HepG2 (cell line): Measurements from ENCODE around the gene CFAP46. TPM values are rescaled to one million over a fixed set of nuclear protein-coding genes. Genes with fewer than 3 reads are reported as not detected.

Experiments
- ATAC-seq: fragments of 200-7000 bp; cut with Tn5 transposase; 3 replicates; pipeline ENCODE4 v1.9.1; 2020; ENCODE audit warnings: mild to moderate bottlenecking, moderate library complexity
- BruUV-seq: library from RNA; stranded (reverse); fragments of 400-500 nt; replicated peaks from 2 replicates; lab custom pipeline; 2021; lab: Mats Ljungman, UMichigan
- CTCF ChIA-PET: fragments of 300-600 bp; formaldehyde crosslinking; extraction: SDS; loops from one replicate; lab custom pipeline; 2021; ENCODE audit warnings: low total read pairs, inconsistent platforms, low intra/inter-chr PET ratio; lab: Yijun Ruan, JAX
- POLR2A ChIA-PET: fragments of 350-600 bp; sonication (Branson Sonifier 250); formaldehyde crosslinking; loops from one replicate; lab custom pipeline; 2020; ENCODE audit warnings: antibody characterized with exemption, inconsistent platforms; lab: Yijun Ruan, JAX
- DNase-seq: peaks from one replicate; pipeline ENCODE4 v3.0.0-alpha.2; 2015; ENCODE audit warnings: low spot score
- FAIRE-seq: peaks from 3 replicates; lab custom pipeline; 2011; peaks lifted over from hg19 to GRCh38; lab: Jason Lieb, UNC
- H2AFZ ChIP-seq: one replicate; pipeline ENCODE4 v1.6.1; 2011; ENCODE audit warnings: low read length, inconsistent platforms
- H3K27ac ChIP-seq: fragments of 300-600 bp; 3 replicates; pipeline ENCODE4 v1.8.0; 2011; ENCODE audit warnings: mixed run types, mild to moderate bottlenecking, mixed read lengths, low read length, inconsistent platforms; ENCODE audit not compliant: insufficient read depth; ENCODE audit errors: extremely low read length
- H3K27me3 ChIP-seq, 2 experiments: fragments of 200-600 bp in 1 of 2; 2 replicates in 1 of 2; 3 replicates in 1 of 2; pipeline versions ENCODE4 v1.6.0 to v1.8.0; 2011; ENCODE audit warnings: low read length in 2 of 2, mild to moderate bottlenecking in 2 of 2, moderate library complexity in 2 of 2, inconsistent platforms in 1 of 2; ENCODE audit not compliant: insufficient read depth in 2 of 2, control insufficient read depth in 1 of 2
- H3K36me3 ChIP-seq, 2 experiments: fragments of 200-600 bp in 1 of 2; replicated peaks in 1 of 2; 2 replicates in 1 of 2; 3 replicates in 1 of 2; pipeline versions ENCODE4 v1.5.1 to v1.8.0; 2011; ENCODE audit warnings: low read length in 2 of 2, inconsistent platforms in 1 of 2; ENCODE audit not compliant: insufficient read depth in 2 of 2, control insufficient read depth in 1 of 2
- H3K4me1 ChIP-seq: 2 replicates; pipeline ENCODE4 v1.5.1; 2012; ENCODE audit warnings: low read length, inconsistent platforms; ENCODE audit not compliant: insufficient read depth
- H3K4me2 ChIP-seq: 2 replicates; pipeline ENCODE4 v1.6.0; 2011; ENCODE audit warnings: low read depth, low read length, inconsistent platforms
- H3K4me3 ChIP-seq, 3 experiments: fragments of 200-600 bp in 1 of 3; sonication (generic), shearing (Covaris generic) in 1 of 3; replicated peaks in 1 of 3; 2 replicates each; pipeline ENCODE4 v1.5.1; 2011 to 2016; ENCODE audit warnings: low read length in 3 of 3, inconsistent platforms in 2 of 3, low read depth in 2 of 3, mild to moderate bottlenecking in 2 of 3, control low read depth in 1 of 3, mixed read lengths in 1 of 3; ENCODE audit not compliant: insufficient read depth in 1 of 3
- H3K79me2 ChIP-seq: one replicate; pipeline ENCODE4 v1.6.1; 2011; ENCODE audit warnings: low read length, inconsistent platforms; ENCODE audit not compliant: insufficient read depth
- H3K9ac ChIP-seq: 2 replicates; pipeline ENCODE4 v1.6.0; 2011; ENCODE audit warnings: mild to moderate bottlenecking, low read depth, low read length, inconsistent platforms; ENCODE audit not compliant: insufficient read depth
- H3K9me3 ChIP-seq: 2 replicates; pipeline ENCODE4 v1.5.1; 2012; ENCODE audit warnings: mild to moderate bottlenecking, low read length
- H4K20me1 ChIP-seq: 2 replicates; pipeline ENCODE4 v1.6.0; 2011; ENCODE audit warnings: inconsistent platforms, mild to moderate bottlenecking, low read length, moderate library complexity; ENCODE audit not compliant: insufficient read depth
- ATF3 ChIP-seq: sonication (generic); formaldehyde crosslinking; IDR thresholded peaks from 2 replicates; pipeline ENCODE4 v1.4.0; 2020; ENCODE audit warnings: missing genetic modification reagents
- HOXD1 ChIP-seq: sonication (generic); formaldehyde crosslinking; IDR thresholded peaks from 2 replicates; pipeline ENCODE4 v1.5.0; 2020; ENCODE audit warnings: missing genetic modification reagents
- NFYB ChIP-seq: sonication (generic); formaldehyde crosslinking; IDR thresholded peaks from 2 replicates; pipeline ENCODE4 v1.4.0; 2020; ENCODE audit warnings: missing genetic modification reagents
- PRDM15 ChIP-seq: sonication (generic); formaldehyde crosslinking; IDR thresholded peaks from 2 replicates; pipeline ENCODE4 v1.4.0; 2020; ENCODE audit warnings: missing genetic modification reagents
- PREB ChIP-seq: sonication (generic); formaldehyde crosslinking; IDR thresholded peaks from 2 replicates; pipeline ENCODE4 v1.4.0; 2020; ENCODE audit warnings: missing genetic modification reagents
- SP1 ChIP-seq, 2 experiments: fragments of 450-650 bp in 1 of 2; sonication (generic) in 1 of 2; formaldehyde crosslinking in 1 of 2; IDR thresholded peaks; 2 replicates each; pipeline versions ENCODE4 v1.4.0 to v1.6.1; 2016 to 2020; ENCODE audit warnings: missing genetic modification reagents in 1 of 2
- YEATS2 ChIP-seq: sonication (generic); formaldehyde crosslinking; IDR thresholded peaks from 2 replicates; pipeline ENCODE4 v1.4.0; 2020; ENCODE audit warnings: missing genetic modification reagents, borderline replicate concordance
- ZNF329 ChIP-seq: sonication (generic); formaldehyde crosslinking; IDR thresholded peaks from 2 replicates; pipeline ENCODE4 v1.9.0; 2021; ENCODE audit warnings: low read depth, mild to moderate bottlenecking, missing genetic modification reagents
- ZNF414 ChIP-seq: sonication (generic); formaldehyde crosslinking; IDR thresholded peaks from 2 replicates; pipeline ENCODE4 v1.5.0; 2020; ENCODE audit warnings: missing genetic modification reagents
- ZNF552 ChIP-seq: sonication (generic); formaldehyde crosslinking; IDR thresholded peaks from 2 replicates; pipeline ENCODE4 v1.9.0; 2022; ENCODE audit warnings: missing genetic modification reagents, mild to moderate bottlenecking, borderline replicate concordance
- ZNF639 ChIP-seq: conservative IDR thresholded peaks from 2 replicates; pipeline ENCODE4 v1.6.1; 2018; ENCODE audit warnings: missing genetic modification reagents
- ZNF790 ChIP-seq: sonication (generic); formaldehyde crosslinking; IDR thresholded peaks from 2 replicates; pipeline ENCODE4 v1.8.0; 2022; ENCODE audit warnings: missing genetic modification reagents, mild to moderate bottlenecking, borderline replicate concordance
- WGBS: methylation state at CpG from one replicate; pipeline ENCODE4 v1.1.6; 2017; ENCODE audit warnings: low lambda C conversion rate; 5-methylcytosine and 5-hydroxymethylcytosine counted together
- in situ Hi-C: cut with HindIII; loops from 2 replicates; pipeline ENCODE4 v1.10.0; 2017; ENCODE audit warnings: low pct_unique_long_range_greater_than_20kb; ENCODE audit not compliant: extremely low pct_ligation_motif_present
- intact Hi-C: fragments of 100-400 bp; cut with micrococcal nuclease; formaldehyde crosslinking; loops from one replicate; pipeline ENCODE4 v1.10.0; 2022; ENCODE audit not compliant: unreplicated experiment
- polyA plus RNA-seq, 8 experiments: library from polyadenylated mRNA; depleted of rRNA in 3 of 8; stranded (reverse) in 7 of 8; unstranded in 1 of 8; fragments of >200 nt; fragmentation: Illumina TruSeq in 4 of 8; extraction: Trizol in 4 of 8; gene quantifications; 2 replicates each; pipeline versions ENCODE4 v1.2.1 to v1.2.3, GENCODE V29; 2011 to 2016; ENCODE audit warnings: low read depth in 4 of 8, missing spikeins in 1 of 8, mixed read lengths in 1 of 8; ENCODE audit not compliant: insufficient read depth in 1 of 8
- total RNA-seq, 5 experiments: library from RNA; depleted of rRNA; stranded (reverse); fragments of >200 nt; fragmentation: Illumina TruSeq; extraction: Trizol; gene quantifications; 2 replicates each; pipeline ENCODE4 v1.2.3, GENCODE V29; 2016; ENCODE audit warnings: low read depth in 1 of 5

CFAP46 gene
- total and polyA plus RNA-seq, 2 of the 13 experiments (the other 11 are each of a cell fraction or from before 2014, with no cell fraction given) = 0.24 to 0.84 TPM

- WGBS = 51% methylated on average over 13 of the region's 52 CpGs
- POLR2A ChIA-PET = no interaction called here
- ATAC-seq (no peak), DNase-seq (no peak), FAIRE-seq (no peak)
- H3K79me2 ChIP-seq = no peaks in the 10 kb centered on the region
- no peak overlapping the region for H3K4me2 ChIP-seq
- in situ Hi-C loops = no loop called here
- intact Hi-C loops = no loop called here
- H3K36me3 ChIP-seq = no peaks in the 10 kb centered on the region
- peaks cover 9 to 23% of the 10 kb centered on the region in 2 experiments; a peak in 4 of 5 replicates for H3K27me3 ChIP-seq
- BruUV-seq = no TSS peak
- H3K9me3 ChIP-seq = no peaks in the 10 kb centered on the region
- H3K9ac ChIP-seq = no peak overlapping the region
- H3K4me3 ChIP-seq = no peak overlapping the region
- H2AFZ ChIP-seq = no peak overlapping the region
- no peaks in the 10 kb centered on the region for H3K4me1 ChIP-seq
- no peaks in the 10 kb centered on the region for H4K20me1 ChIP-seq
- H3K27ac ChIP-seq = no peak overlapping the region
- CTCF ChIA-PET = no interaction called here
- TF ChIP-seq SP1 (IDR thresholded peaks at IDR 0.05) (no peak), SP1 (CRISPR knock-in tag; IDR thresholded peaks at IDR 0.05) (no peak), ZNF414 (CRISPR knock-in tag) (no peak), NFYB (CRISPR knock-in tag) (no peak), PREB (no peak), ZNF790 (CRISPR knock-in tag) (no peak), HOXD1 (no peak), YEATS2 (no peak), ZNF552 (CRISPR knock-in tag) (no peak), ZNF329 (no peak), ATF3 (CRISPR knock-in tag) (no peak), ZNF639 (CRISPR knock-in tag) (no peak), PRDM15 (CRISPR knock-in tag) (no peak)
Measured at GRCh38 chr10:132926777-132927650, 15.4 kb downstream of the CFAP46 start.
